Endothelial cell of umbilical vein (primary cell): ENCODE data around the gene MEA1. TPM values are rescaled to one million over a fixed set of nuclear protein-coding genes. Genes with fewer than 3 reads are reported as not detected.

Experiments used
- BruUV-seq: library from RNA; stranded (reverse); fragments of 400-500 nt; replicated peaks from 2 replicates; lab custom pipeline; 2021; lab: Mats Ljungman, UMichigan
- CTCF ChIA-PET: fragments of 300-600, 350-600 bp; sonication (Branson Sonifier 250); formaldehyde crosslinking; loops from one replicate; lab custom pipeline; 2021; ENCODE audit warnings: antibody characterized with exemption, inconsistent platforms; lab: Charles Lee
- POLR2A ChIA-PET: fragments of 300-600, 350-600 bp; sonication (Branson Sonifier 250); formaldehyde crosslinking; loops from one replicate; lab custom pipeline; 2021; ENCODE audit warnings: antibody characterized with exemption, inconsistent platforms; lab: Charles Lee
- DNase-seq: peaks from one replicate; pipeline ENCODE4 v3.0.0-alpha.2; 2011; ENCODE audit warnings: low read depth, low spot score
- FAIRE-seq: peaks from 2 replicates; lab custom pipeline; 2011; peaks lifted over from hg19 to GRCh38; lab: Jason Lieb, UNC
- H2AFZ ChIP-seq: 2 replicates; pipeline ENCODE4 v1.6.0; 2012; ENCODE audit warnings: low read depth, low read length, control low read depth, inconsistent platforms
- H3K27ac ChIP-seq: 2 replicates; pipeline ENCODE4 v1.5.1; 2011; ENCODE audit warnings: low read depth, mild to moderate bottlenecking, control low read depth, low read length, moderate library complexity; ENCODE audit not compliant: insufficient read depth
- H3K27me3 ChIP-seq, 2 experiments: 2 replicates each; pipeline versions ENCODE4 v1.6.0 to v1.6.1; 2011; ENCODE audit warnings: low read length in 2 of 2, mixed read lengths in 1 of 2; ENCODE audit not compliant: control insufficient read depth in 2 of 2, insufficient read depth in 2 of 2
- H3K36me3 ChIP-seq, 2 experiments: 2 replicates in 1 of 2; 3 replicates in 1 of 2; pipeline ENCODE4 v1.5.1; 2011; ENCODE audit warnings: low read length in 2 of 2, mild to moderate bottlenecking in 1 of 2, moderate library complexity in 1 of 2; ENCODE audit not compliant: control insufficient read depth in 2 of 2, insufficient read depth in 2 of 2; ENCODE audit errors: extremely low read depth in 1 of 2
- H3K4me1 ChIP-seq: 3 replicates; pipeline ENCODE4 v1.5.1; 2011; ENCODE audit warnings: mild to moderate bottlenecking, low read length; ENCODE audit not compliant: control insufficient read depth, insufficient read depth; ENCODE audit errors: extremely low read depth
- H3K4me2 ChIP-seq: 2 replicates; pipeline ENCODE4 v1.6.1; 2011; ENCODE audit warnings: low read length, control low read depth, mixed read lengths; ENCODE audit not compliant: insufficient read depth
- H3K4me3 ChIP-seq, 3 experiments: fragments of 200-600 bp in 1 of 3; sonication (generic), shearing (Covaris generic) in 1 of 3; replicated peaks in 1 of 3; 2 replicates each; pipeline ENCODE4 v1.5.1; 2011 to 2016; ENCODE audit warnings: control low read depth in 3 of 3, low read length in 3 of 3, mild to moderate bottlenecking in 2 of 3, inconsistent platforms in 1 of 3, low read depth in 1 of 3, moderate library complexity in 1 of 3; ENCODE audit not compliant: insufficient read depth in 1 of 3
- H3K79me2 ChIP-seq: 2 replicates; pipeline ENCODE4 v1.6.0; 2012; ENCODE audit warnings: low read length, inconsistent platforms; ENCODE audit not compliant: control insufficient read depth, insufficient read depth
- H3K9ac ChIP-seq: replicated peaks from 2 replicates; pipeline ENCODE3; 2011; ENCODE audit warnings: low read length, control low read depth; ENCODE audit not compliant: insufficient read depth; ENCODE audit errors: extremely low read depth
- H3K9me1 ChIP-seq: replicated peaks from 3 replicates; pipeline ENCODE4 v1.6.0; 2011; ENCODE audit warnings: mild to moderate bottlenecking, low read length; ENCODE audit not compliant: control insufficient read depth, insufficient read depth; ENCODE audit errors: extremely low read depth
- H3K9me3 ChIP-seq: replicated peaks from 2 replicates; pipeline ENCODE4 v1.5.1; 2012; ENCODE audit warnings: low read length, inconsistent platforms; ENCODE audit not compliant: control insufficient read depth, insufficient read depth
- H4K20me1 ChIP-seq: replicated peaks from 2 replicates; pipeline ENCODE3; 2011; ENCODE audit warnings: mild to moderate bottlenecking, low read length; ENCODE audit not compliant: control insufficient read depth, insufficient read depth; ENCODE audit errors: extremely low read depth
- EZH2 ChIP-seq: IDR thresholded peaks from 2 replicates; pipeline ENCODE4 v1.6.1; 2012; ENCODE audit warnings: borderline replicate concordance, low read depth, mild to moderate bottlenecking, moderate library complexity, low read length, inconsistent platforms; ENCODE audit not compliant: severe bottlenecking
- FOS ChIP-seq: IDR thresholded peaks from 2 replicates; pipeline ENCODE4 v1.6.1; 2011; ENCODE audit warnings: mild to moderate bottlenecking, low read length, moderate library complexity, borderline replicate concordance; ENCODE audit not compliant: insufficient read depth
- GATA2 ChIP-seq: IDR thresholded peaks from 2 replicates; pipeline ENCODE4 v1.7.0; 2011; ENCODE audit warnings: low read depth, mild to moderate bottlenecking, moderate library complexity, mixed read lengths, low read length; ENCODE audit not compliant: insufficient read length, insufficient read depth
- MYC ChIP-seq: IDR thresholded peaks from one replicate; pipeline ENCODE4 v1.6.1; 2011; ENCODE audit warnings: mild to moderate bottlenecking, low read depth, low read length
- POLR2AphosphoS5 ChIP-seq: IDR thresholded peaks from 2 replicates; pipeline ENCODE4 v1.6.1; 2012; ENCODE audit warnings: low read depth, mild to moderate bottlenecking, control low read depth, low read length, moderate library complexity; ENCODE audit not compliant: insufficient read depth
- dilution Hi-C: fragments of 300-500 bp; cut with MboI; formaldehyde crosslinking; loops from one replicate; pipeline ENCODE4 v1.15.0; 2019; ENCODE audit warnings: low sequenced_read_pairs; ENCODE audit not compliant: extremely low pct_ligation_motif_present
- intact Hi-C: fragments of 100-400 bp; cut with micrococcal nuclease; formaldehyde crosslinking; loops from one replicate; pipeline ENCODE4 v1.10.0; 2022
- polyA plus RNA-seq, 4 experiments: library from polyadenylated mRNA; depleted of rRNA in 3 of 4; stranded (reverse) in 3 of 4; unstranded in 1 of 4; fragments of >200 nt; gene quantifications; 2 replicates each; pipeline versions ENCODE4 v1.2.1 to v1.2.3, GENCODE V29; 2011 to 2012; ENCODE audit warnings: missing spikeins in 1 of 4
- total RNA-seq: library from RNA; stranded (reverse); gene quantifications from 2 replicates; pipeline ENCODE4 v1.2.3, GENCODE V29; 2021
- TF ChIP-seq, protein P1 (sequence below), 2 donors: IDR thresholded peaks; 1 replicate in 1 of 2; 2 replicates in 1 of 2; pipeline ENCODE4 v1.5.1; 2011; ENCODE audit warnings: low read length in 2 of 2, mild to moderate bottlenecking in 2 of 2, moderate library complexity in 2 of 2, control low read depth in 1 of 2, inconsistent platforms in 1 of 2, low read depth in 1 of 2; ENCODE audit not compliant: insufficient read depth in 1 of 2; ENCODE audit errors: extremely low read depth in 1 of 2

MEA1 gene
- total and polyA plus RNA-seq, 2 donors (not counting 3 experiments of a cell fraction or from before 2014, with no cell fraction given) = 62.5 to 69.5 TPM

DNA sequence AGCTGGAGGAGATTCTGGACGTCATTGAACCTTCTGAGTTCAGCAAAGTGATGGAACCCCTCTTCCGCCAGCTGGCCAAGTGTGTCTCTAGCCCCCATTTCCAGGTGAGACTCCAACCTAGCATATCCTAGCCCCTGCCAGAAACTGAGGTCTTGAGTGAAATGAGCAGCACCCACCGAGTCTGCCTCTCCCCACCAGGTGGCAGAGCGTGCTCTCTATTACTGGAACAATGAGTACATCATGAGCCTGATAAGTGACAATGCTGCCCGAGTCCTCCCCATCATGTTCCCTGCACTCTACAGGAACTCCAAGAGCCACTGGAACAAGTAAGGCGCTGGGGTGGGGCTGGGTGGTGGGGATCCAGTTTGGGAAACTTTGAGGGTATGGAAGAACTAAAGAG, 4.6 kb downstream of the MEA1 start:
- DNase-seq = peak; percentile 49
- dilution Hi-C loops = no loop called here

DNA sequence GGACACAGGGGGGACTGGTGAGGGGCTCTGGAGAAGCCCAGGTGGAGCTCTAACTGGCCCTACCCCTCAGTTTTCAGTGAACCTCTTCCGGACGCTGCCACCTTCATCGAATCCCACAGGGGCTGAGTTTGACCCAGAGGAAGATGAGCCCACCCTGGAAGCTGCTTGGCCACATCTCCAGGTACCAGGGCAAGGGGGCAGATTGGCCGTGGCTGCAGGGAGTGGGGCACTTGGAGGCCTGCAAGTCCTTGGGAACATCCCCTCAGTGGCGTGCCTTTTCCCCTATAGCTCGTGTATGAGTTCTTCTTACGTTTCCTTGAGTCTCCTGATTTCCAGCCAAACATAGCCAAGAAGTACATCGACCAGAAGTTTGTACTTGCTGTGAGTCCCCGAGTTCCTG, 6.6 kb downstream of the MEA1 start:
- Histone ChIP-seq H3K4me2 (no peak overlapping the region), H4K20me1 (no peaks in the 10 kb centered on the region), H3K9me1 (no peaks in the 10 kb centered on the region), H3K4me3 (no peak overlapping the region), H3K9me3 (no peaks in the 10 kb centered on the region), H3K4me1 (peaks cover under 1% of the 10 kb centered on the region), H3K27me3 (no peaks in the 10 kb centered on the region), H3K79me2 (no peaks in the 10 kb centered on the region), H3K9ac (no peak overlapping the region), H2AFZ (no peak overlapping the region), H3K36me3 (peaks cover 16 to 33% of the 10 kb centered on the region in 2 experiments), H3K27ac (no peak overlapping the region)
- ChIA-PET CTCF (interaction anchor here (1.1 to 8.7 kb wide), 2 partner anchors 11 to 137 kb away, joined by 4 to 55 read pairs; no protein-coding TSS in a partner anchor), POLR2A (no interaction called here)
- DNase-seq (no peak), FAIRE-seq (no peak)
- intact Hi-C loops = loop anchor here (5.0 kb wide), 1 partner anchor 120 kb away; no protein-coding TSS in a partner anchor
- BruUV-seq = no TSS peak
- dilution Hi-C loops = no loop called here
- TF ChIP-seq MYC = no peak

More for the DNA sequence above, 4.6 kb downstream of the MEA1 start:
- TF ChIP-seq GATA2 = no peak
- no peak for TF ChIP-seq POLR2AphosphoS5
- no peak for TF ChIP-seq EZH2
- TF ChIP-seq, protein P1, sequence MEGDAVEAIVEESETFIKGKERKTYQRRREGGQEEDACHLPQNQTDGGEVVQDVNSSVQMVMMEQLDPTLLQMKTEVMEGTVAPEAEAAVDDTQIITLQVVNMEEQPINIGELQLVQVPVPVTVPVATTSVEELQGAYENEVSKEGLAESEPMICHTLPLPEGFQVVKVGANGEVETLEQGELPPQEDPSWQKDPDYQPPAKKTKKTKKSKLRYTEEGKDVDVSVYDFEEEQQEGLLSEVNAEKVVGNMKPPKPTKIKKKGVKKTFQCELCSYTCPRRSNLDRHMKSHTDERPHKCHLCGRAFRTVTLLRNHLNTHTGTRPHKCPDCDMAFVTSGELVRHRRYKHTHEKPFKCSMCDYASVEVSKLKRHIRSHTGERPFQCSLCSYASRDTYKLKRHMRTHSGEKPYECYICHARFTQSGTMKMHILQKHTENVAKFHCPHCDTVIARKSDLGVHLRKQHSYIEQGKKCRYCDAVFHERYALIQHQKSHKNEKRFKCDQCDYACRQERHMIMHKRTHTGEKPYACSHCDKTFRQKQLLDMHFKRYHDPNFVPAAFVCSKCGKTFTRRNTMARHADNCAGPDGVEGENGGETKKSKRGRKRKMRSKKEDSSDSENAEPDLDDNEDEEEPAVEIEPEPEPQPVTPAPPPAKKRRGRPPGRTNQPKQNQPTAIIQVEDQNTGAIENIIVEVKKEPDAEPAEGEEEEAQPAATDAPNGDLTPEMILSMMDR (IDR thresholded peaks at IDR 0.05; ENCODE audit: extremely low read depth in 1 of 2, insufficient read depth in 1 of 2, low read depth in 1 of 2, low read length in 2 of 2) = peak; percentile 49 to 60
- TF ChIP-seq FOS = no peak
- intact Hi-C loops = loop anchor here (1.0 to 5.0 kb wide), 3 partner anchors 108 to 134 kb away; no protein-coding TSS in a partner anchor
- Histone ChIP-seq H3K9me1 (no peaks in the 10 kb centered on the region), H3K4me1 (peaks cover 12% of the 10 kb centered on the region), H3K4me3 (no peak overlapping the region), H4K20me1 (no peaks in the 10 kb centered on the region), H2AFZ (no peak overlapping the region), H3K4me2 (no peak overlapping the region), H3K36me3 (peaks cover 16 to 33% of the 10 kb centered on the region in 2 experiments), H3K9me3 (no peaks in the 10 kb centered on the region), H3K79me2 (peaks cover 8% of the 10 kb centered on the region), H3K9ac (no peak overlapping the region), H3K27me3 (no peaks in the 10 kb centered on the region), H3K27ac (no peak overlapping the region)
- FAIRE-seq = peak; percentile 56
- ChIA-PET POLR2A (no interaction called here), CTCF (interaction anchor here (0.8 to 8.7 kb wide), 3 partner anchors 13 to 135 kb away, joined by 3 to 55 read pairs (median 3); no protein-coding TSS in a partner anchor)
- no TSS peak for BruUV-seq
